ENCODE data around the gene KRTAP10-9.

DNA sequence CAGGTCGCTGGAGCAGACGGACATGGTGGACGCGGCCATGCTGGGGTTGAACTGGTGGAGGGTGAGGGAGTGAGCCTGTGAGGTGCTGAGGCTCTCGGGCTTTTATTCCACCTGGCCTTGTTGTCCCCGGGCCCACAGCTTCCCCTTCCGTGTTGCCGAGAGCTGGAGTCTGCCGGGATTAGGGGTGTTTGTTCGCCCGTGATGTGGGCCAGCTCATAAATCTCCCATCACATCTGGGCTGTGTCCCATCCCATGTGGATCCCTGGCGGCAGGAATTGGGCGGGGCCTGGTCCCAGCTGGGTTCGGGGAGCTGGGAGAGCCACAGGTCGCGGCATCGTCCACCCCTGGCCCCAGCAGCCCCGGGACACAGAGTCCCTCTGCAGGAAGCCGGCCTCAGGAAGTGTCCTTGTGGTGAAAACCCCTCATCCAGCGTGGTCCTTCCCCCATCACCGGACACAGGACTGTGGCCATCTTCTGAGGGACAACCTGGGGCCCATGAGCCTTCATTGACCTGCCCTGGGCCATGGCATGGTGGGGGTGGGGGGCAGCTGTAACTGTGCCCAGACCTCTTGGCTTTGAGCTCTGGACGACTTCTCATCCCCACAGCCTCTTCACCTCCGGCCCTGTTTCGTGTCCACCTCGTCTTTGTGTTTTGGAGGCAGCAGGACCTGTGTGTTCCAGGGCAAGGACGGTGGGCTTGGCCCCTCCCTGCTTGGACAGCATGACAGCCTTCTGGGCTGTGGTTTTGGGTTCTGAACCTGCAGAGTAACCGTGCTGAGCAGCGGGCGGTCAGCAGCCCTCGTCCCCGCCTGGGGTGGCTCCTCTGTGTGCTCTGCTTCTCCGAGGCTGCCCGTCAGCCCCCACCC, 34.2 kb upstream of the KRTAP10-9 start, which contains the start of gene KRTAP10-6:
- TF ChIP-seq, protein P1, sequence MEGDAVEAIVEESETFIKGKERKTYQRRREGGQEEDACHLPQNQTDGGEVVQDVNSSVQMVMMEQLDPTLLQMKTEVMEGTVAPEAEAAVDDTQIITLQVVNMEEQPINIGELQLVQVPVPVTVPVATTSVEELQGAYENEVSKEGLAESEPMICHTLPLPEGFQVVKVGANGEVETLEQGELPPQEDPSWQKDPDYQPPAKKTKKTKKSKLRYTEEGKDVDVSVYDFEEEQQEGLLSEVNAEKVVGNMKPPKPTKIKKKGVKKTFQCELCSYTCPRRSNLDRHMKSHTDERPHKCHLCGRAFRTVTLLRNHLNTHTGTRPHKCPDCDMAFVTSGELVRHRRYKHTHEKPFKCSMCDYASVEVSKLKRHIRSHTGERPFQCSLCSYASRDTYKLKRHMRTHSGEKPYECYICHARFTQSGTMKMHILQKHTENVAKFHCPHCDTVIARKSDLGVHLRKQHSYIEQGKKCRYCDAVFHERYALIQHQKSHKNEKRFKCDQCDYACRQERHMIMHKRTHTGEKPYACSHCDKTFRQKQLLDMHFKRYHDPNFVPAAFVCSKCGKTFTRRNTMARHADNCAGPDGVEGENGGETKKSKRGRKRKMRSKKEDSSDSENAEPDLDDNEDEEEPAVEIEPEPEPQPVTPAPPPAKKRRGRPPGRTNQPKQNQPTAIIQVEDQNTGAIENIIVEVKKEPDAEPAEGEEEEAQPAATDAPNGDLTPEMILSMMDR (IDR thresholded peaks at IDR 0.05 in 8 of 11, conservative IDR thresholded peaks at IDR 0.05 in 3 of 11): no peak
- no peak for TF ChIP-seq POLR2A (IDR thresholded peaks at IDR 0.05)
